Amniotic epithelial cell (primary cell): ENCODE measurements around the gene ELOVL5.
"Not testable (repeated sequence)": the region's sequence is repeated elsewhere in the genome, so short reads cannot be mapped to it uniquely, and the experiment has no call there.

Source experiments
- DNase-seq: peaks from one replicate; pipeline ENCODE4 v3.0.0-alpha.2; 2010; ENCODE audit warnings: low read depth

The ELOVL5 gene

GRCh38 chr6:53328375-53328774 lies 20.4 kb downstream of the ELOVL5 start:
- DNase-seq = no peak

DNA sequence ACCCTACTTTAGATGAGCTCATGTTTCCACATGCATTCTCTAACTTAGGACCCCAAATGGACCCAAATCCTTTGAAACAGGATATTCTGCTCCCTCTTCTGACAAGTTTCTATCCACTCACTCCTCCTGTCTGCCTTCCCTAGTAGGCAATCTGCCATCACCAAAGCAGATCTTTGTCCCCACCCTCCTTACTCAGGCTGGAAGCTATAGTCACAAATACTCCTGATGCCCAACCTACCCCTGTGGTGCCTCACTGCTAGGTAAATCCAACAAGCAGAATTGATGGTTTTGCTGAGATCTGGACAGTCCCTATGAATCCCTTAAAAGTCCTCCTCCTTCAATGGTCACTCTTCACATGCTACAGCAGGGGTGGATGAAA lies 21.7 kb downstream of the ELOVL5 start:
- no peak for DNase-seq

GRCh38 chr6:53326372-53327016 lies 22.3 kb downstream of the ELOVL5 start:
- peak; percentile 100 for DNase-seq

DNA sequence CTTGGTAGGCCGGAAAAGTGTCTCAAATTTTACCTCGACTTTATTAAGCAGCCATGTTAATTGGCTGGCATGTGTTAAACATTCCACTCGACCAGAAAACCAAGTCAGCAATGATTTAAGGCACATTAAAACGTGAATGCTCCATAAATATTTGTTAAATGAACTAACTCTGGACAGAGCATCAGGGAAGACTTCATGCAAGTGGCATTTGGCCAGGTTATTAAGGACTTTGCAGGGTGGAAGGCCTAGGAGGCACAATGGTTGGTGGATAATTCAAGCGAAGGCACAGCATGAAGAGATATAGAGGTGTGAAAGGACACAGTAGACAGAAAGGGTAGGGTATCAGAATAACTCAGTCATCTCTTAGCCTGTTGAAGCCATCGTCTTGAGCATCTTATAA lies 23.0 kb downstream of the ELOVL5 start:
- no peak for DNase-seq

DNA sequence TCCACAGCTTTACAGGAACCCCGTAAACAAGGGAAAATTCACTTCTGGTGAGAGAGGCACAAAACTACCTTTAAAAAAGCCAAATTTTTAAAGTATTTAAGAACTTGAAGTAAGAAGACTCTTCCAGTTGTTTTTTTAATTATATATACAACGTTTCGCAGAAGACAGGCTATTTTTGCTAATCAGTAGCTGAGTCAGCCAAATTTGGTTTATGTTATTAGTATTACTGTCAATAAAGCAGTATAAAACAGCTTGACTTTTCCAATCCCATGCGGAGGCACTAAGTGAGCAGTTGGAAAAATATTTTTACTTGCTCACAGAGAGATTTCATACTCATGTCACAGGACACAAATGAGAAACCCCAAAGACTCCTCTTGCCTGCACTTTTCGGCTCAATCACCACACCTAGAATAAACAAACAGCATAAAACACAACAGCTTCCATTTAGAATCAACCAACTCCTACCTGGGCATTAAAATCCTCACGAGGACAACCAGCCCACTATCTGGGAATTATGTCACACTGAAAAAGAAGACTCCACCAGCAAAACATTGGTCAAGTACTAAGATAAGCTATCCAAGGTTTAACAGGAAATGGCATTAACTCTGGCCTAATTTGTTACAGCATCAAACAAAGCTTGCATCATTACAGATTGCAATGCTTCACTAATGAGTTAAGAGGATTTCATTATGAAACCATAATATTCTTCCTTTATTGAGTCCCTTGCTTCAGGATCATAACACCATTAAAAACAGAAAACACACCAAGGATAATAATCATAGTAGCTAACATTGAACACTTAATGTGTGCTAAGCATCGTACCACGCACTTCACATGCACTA lies 26.3 kb downstream of the ELOVL5 start:
- peak; percentile 87 for DNase-seq

GRCh38 chr6:53321701-53322100 lies 27.0 kb downstream of the ELOVL5 start:
- DNase-seq = peak; percentile 49

DNA sequence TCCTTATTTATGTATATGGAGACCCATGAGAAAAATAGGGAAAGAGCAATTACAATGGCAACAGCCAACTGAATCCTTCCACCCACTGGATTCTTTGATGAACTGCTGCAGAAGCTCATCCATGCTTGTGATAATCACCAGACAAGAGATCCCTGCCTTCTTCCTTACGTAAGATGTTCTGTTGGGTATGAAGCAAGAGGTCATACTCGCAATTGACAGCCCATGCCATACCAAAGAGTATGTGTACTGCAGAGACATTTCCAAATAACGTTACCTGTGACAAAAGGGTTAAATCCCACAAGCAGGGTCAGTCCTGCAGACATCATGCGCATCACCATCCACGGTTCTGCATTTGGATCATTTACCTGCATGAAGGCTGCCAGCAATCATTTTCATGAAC lies 27.8 kb downstream of the ELOVL5 start:
- DNase-seq = peak; percentile 92

GRCh38 chr6:53318429-53318828 lies 30.3 kb downstream of the ELOVL5 start:
- no peak for DNase-seq

- DNase-seq = no peak
These were observed 30.9 kb downstream of the ELOVL5 start for GRCh38 chr6:53317861-53318260.

DNA sequence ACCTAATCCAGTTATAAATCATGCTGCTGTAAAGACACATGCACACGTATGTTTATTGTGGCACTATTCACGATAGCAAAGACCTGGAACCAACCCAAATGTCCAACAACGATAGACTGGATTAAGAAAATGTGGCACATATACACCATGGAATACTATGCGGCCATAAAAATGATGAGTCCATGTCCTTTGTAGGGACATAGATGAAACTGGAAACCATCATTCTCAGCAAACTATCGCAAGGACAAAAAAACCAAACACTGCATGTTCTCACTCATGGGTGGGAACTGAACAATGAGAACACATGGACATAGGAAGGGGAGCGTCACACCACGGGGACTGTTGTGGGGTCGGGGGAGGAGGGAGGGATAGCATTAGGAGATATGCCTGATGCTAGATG lies 31.5 kb downstream of the ELOVL5 start:
- not testable (repeated sequence) for DNase-seq

DNA sequence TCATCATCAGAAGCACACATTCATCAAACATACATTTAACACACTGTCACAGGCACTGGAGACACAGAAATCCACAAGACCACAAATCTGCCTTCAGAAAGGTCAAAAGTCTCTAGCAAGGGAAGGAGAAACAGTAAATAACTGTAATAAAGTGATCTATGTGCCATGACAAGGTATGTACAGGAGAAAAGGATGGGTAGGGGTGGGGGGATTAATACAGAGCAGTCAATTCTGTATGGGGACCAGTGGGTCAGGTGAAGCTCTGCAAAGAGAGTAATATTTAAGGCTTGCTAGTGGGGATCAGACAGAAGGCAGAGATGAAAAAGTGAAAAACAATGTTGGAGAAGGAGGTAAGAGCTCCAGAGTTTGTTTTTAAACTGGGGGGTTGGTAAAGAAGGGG lies 32.6 kb downstream of the ELOVL5 start:
- no peak for DNase-seq

GRCh38 chr6:53315086-53315724 lies 33.5 kb downstream of the ELOVL5 start:
- no peak for DNase-seq

DNA sequence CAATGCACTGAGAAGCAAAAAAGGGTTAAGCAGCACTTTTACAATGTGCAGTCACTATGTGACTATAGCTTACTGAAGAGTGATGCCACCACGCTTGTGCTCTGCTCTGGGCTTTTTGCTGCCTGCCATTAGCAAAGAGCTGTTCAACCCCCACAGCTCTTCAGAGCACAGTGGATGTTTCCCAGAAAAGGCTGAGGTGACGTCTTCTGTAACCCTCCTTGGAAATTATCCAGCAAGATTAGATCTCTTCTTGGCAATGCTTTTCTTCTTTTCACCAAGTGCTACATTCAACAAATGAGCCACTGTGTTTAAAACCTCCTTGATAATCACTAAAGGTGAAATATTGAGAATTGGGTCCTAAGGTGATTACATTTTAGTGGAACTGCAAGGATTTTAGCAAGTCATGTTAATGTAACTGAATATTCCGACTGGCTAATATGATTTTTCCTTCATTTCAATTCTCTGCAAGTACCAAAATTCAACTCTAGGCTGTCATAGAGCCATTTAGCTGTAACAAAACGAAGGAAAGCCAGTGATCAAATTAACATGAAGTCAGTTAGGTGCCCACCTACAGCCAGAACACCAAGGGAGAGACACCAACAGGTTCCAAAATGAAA lies 34.9 kb downstream of the ELOVL5 start:
- DNase-seq = peak; percentile 86

DNA sequence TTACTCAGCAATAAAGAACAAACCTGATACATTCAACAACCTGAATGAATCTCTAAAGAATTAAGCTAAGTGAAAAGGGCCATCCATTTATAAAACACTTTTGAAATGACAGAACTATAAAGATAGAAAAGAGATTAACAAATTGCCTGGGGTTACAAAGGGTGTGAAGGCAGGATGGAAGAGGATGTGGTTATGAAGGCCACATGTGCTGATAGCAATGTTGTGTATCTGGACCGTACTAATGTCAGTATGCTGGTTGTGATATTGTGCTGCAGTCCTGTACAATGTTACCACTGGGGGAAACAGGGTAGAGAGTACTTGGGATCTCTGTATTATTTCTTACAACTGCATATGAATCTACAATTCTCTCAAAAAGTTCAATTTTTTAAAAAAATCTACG lies 36.4 kb downstream of the ELOVL5 start:
- DNase-seq = no peak

DNA sequence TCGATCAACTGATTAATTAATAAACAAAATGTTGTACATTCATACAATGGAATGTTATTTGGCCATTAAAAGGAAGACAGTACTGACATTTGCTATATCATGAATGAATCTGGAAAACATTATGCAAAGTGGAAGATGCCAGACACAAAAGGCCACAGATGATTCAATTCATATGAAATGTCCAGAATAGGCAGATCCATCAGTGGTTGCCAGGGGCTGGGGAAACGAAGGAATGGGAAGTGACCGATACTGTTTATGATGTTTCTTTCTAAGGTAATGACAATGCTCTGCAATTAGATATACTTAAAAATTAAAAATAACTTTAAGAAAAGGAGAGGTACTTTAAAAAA lies 37.2 kb downstream of the ELOVL5 start:
- no peak for DNase-seq

GRCh38 chr6:53310771-53311585 lies 37.8 kb downstream of the ELOVL5 start:
- DNase-seq = no peak

DNA sequence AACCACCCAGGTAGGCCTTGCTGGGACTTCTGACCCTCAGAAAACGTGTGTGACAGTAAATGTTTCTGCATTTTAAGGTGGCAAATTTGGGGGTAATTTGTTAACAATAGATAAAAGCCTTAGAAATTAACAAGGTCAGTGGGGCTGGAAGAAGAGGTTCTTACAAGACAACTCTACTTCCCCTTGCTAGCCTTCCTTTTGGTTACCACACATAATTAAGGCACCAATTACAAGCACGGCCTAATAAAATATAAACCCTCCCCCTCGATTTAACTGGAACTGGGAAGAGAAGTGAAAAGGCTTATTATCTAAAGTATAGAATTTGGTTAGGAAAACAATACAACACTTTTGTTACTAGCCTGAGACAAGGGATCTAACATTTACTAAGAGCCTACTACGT lies 38.8 kb downstream of the ELOVL5 start:
- DNase-seq = no peak

DNA sequence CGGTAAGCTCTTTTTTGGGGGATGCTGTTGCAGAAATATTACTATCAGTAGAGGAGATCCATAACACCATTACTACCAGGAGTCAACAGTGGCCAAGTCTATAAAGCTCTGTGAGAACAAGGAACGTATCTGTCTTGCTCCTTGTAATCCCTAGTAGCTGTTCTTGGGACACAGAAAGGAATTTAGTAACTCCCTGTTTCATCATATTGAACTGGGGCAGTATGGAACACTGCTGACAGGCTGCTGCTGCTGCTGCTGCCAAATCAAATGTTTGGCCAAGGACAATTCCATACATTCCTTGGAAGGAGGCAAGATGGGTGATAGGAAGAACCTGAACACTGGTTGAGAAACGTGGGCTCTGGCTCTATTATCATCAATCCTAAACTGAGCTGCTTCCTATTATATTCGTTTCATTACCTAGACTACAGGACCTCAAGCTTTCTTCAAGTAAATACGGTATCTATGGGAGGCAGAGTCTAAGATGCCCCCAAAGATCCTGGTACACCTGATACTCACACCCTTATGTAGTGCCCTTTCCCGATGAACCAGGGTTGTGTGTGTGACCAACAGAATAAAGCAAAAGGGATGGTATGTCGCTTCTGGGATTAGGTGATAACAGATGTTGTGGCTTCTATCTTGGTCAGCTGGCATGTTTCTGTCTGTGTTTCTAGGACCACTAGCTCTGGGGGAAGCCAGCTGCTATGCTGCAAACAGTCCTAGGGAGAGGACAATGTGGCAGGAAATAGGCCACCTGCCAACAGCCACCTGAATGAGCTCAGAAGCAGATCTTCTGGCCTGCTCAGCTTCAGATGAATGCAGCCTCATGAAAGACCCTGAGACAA lies 39.5 kb downstream of the ELOVL5 start:
- DNase-seq = peak; percentile 93

DNA sequence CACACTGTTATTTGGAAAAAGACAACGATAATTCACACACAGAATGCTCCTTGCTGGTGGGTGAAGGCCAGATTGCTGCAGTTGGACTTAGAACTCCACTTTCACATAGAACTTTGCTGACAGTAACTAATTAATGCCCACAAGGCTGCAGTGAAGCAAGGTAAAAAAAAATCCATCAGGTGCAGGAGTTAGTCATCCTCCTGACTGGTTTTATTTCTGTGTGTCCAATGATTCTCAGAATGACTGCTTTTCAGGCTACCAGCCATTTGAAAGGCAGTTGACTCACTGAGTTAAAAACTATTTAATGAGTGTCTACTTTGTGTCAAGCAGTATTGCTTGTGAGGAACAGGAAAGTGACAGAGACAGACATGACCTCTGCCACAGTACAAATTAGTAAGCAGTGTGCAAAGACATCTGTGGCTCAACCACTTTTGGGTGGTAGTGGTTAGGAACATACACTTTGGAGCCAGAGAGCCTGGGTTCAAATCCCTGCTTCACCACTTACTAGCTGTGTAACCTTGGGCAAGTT lies 41.9 kb downstream of the ELOVL5 start:
- DNase-seq = peak; percentile 66

- DNase-seq = not testable (repeated sequence)
These were observed 42.5 kb downstream of the ELOVL5 start for GRCh38 chr6:53306217-53306616.

GRCh38 chr6:53305506-53306005 lies 43.2 kb downstream of the ELOVL5 start:
- not testable (repeated sequence) for DNase-seq
